ENCODE data around the gene HMHB1. TPM values are rescaled to one million over a fixed set of nuclear protein-coding genes. Genes with fewer than 3 reads are reported as not detected.
A peak's percentile ranks its signal among the peaks of the same experiment; 100 is the strongest.

Gene HMHB1
- total RNA-seq, 4 donors from 2014 or later = not detected

GRCh38 chr5:143819716-143820115 is 7.8 kb downstream of the HMHB1 start:
- Histone ChIP-seq H3K27me3 (no peaks in the 10 kb centered on the region), H3K27ac (no peak overlapping the region), H3K36me3 (no peaks in the 10 kb centered on the region), H3K4me3 (replicated peaks in 1 of 3) (no peak overlapping the region), H3K4me1 (no peaks in the 10 kb centered on the region), H3K9me3 (no peaks in the 10 kb centered on the region)
- TF ChIP-seq CTCF (IDR thresholded peaks at IDR 0.05) (no peak), POLR2A (IDR thresholded peaks at IDR 0.05) (no peak)
- intact Hi-C loops (cut with DNase I) = loop anchor here (10.0 kb wide), 2 partner anchors 175 to 415 kb away; partner anchors contain the start of gene NR3C1
- DNase-seq = no peak

- intact Hi-C loops (cut with DNase I) = loop anchor here (10.0 kb wide), 1 partner anchor 416 kb away; the partner anchor contains the start of gene NR3C1
Observed at GRCh38 chr5:143820451-143820850, 8.5 kb downstream of the HMHB1 start.

GRCh38 chr5:143824851-143825720 is 13.1 kb downstream of the HMHB1 start:
- 31 to 33% methylated on average over 8 of the region's 8 CpGs for WGBS, 2 donors
- H3K27me3 ChIP-seq = no peaks in the 10 kb centered on the region
- H3K4me1 ChIP-seq = peaks cover 0 to 3% of the 10 kb centered on the region in 2 donors
- no peak overlapping the region for H3K4me3 ChIP-seq (replicated peaks in 1 of 3)
- no peak for TF ChIP-seq POLR2A (IDR thresholded peaks at IDR 0.05)
- peak; percentile 77 to 97 (median 92) for TF ChIP-seq CTCF (IDR thresholded peaks at IDR 0.05)
- intact Hi-C loops (cut with DNase I) = loop anchor here (10.0 kb wide), 1 partner anchor 420 kb away; the partner anchor contains the start of gene NR3C1
- H3K27ac ChIP-seq = no peak overlapping the region
- no peaks in the 10 kb centered on the region for H3K9me3 ChIP-seq
- H3K36me3 ChIP-seq = no peaks in the 10 kb centered on the region
- DNase-seq = peak; percentile 84 to 85

More at GRCh38 chr5:143820451-143820850, 8.5 kb downstream of the HMHB1 start:
- Histone ChIP-seq H3K9me3 (no peaks in the 10 kb centered on the region), H3K36me3 (no peaks in the 10 kb centered on the region), H3K4me1 (peaks cover 0 to 3% of the 10 kb centered on the region in 2 donors), H3K4me3 (replicated peaks in 1 of 3) (no peak overlapping the region), H3K27ac (no peak overlapping the region), H3K27me3 (no peaks in the 10 kb centered on the region)
- no peak for DNase-seq
- TF ChIP-seq CTCF (IDR thresholded peaks at IDR 0.05) = no peak
- no peak for TF ChIP-seq POLR2A (IDR thresholded peaks at IDR 0.05)
- 62 to 83% methylated on average over 2 of the region's 2 CpGs for WGBS, 2 donors

GRCh38 chr5:143826951-143827444 is 15.0 kb downstream of the HMHB1 start:
- H3K27ac ChIP-seq = no peak overlapping the region
- H3K27me3 ChIP-seq = no peaks in the 10 kb centered on the region
- WGBS, 2 donors = 65 to 77% methylated on average over 3 of the region's 3 CpGs
- no peak overlapping the region for H3K4me3 ChIP-seq (replicated peaks in 1 of 3)
- H3K36me3 ChIP-seq = no peaks in the 10 kb centered on the region
- intact Hi-C loops (cut with DNase I) = loop anchor here (10.0 kb wide), 1 partner anchor 422 kb away; the partner anchor contains the start of gene NR3C1
- TF ChIP-seq CTCF (IDR thresholded peaks at IDR 0.05) = no peak
- TF ChIP-seq POLR2A (IDR thresholded peaks at IDR 0.05) = no peak
- DNase-seq = no peak
- peaks cover 0 to 3% of the 10 kb centered on the region in 2 donors for H3K4me1 ChIP-seq
- H3K9me3 ChIP-seq = no peaks in the 10 kb centered on the region

- intact Hi-C loops (cut with DNase I) = loop anchor here (10.0 kb wide), 1 partner anchor 424 kb away; the partner anchor contains the start of gene NR3C1
- peaks cover 0 to 3% of the 10 kb centered on the region in 2 donors for H3K4me1 ChIP-seq
- no peak for DNase-seq
- H3K4me3 ChIP-seq (replicated peaks in 1 of 3) = no peak overlapping the region
- H3K27ac ChIP-seq = no peak overlapping the region
- TF ChIP-seq POLR2A (IDR thresholded peaks at IDR 0.05) = no peak
- no peaks in the 10 kb centered on the region for H3K9me3 ChIP-seq
- no peaks in the 10 kb centered on the region for H3K27me3 ChIP-seq
- H3K36me3 ChIP-seq = no peaks in the 10 kb centered on the region
- 65 to 82% methylated on average over 3 of the region's 3 CpGs for WGBS, 2 donors
Observed at GRCh38 chr5:143828710-143829109, 16.7 kb downstream of the HMHB1 start.

Measured in thyroid gland (tissue), 4 donors.